Endodermal cell (in vitro differentiated cells): ENCODE measurements around the gene BRI3. TPM values are rescaled to one million over a fixed set of nuclear protein-coding genes. Genes with fewer than 3 reads are reported as not detected.

Experiments
- DNase-seq: peaks from one replicate; pipeline ENCODE4 v3.0.0-alpha.2; 2017
- H3K27ac ChIP-seq: 2 replicates; pipeline ENCODE4 v1.5.1; 2013; ENCODE audit warnings: mild to moderate bottlenecking, low read depth, low read length, moderate library complexity
- H3K27me3 ChIP-seq: 2 replicates; pipeline ENCODE4 v1.6.1; 2013; ENCODE audit warnings: mild to moderate bottlenecking, low read length, moderate library complexity; ENCODE audit not compliant: insufficient read depth, control insufficient read depth, poor library complexity, severe bottlenecking
- H3K36me3 ChIP-seq: 2 replicates; pipeline ENCODE4 v1.7.0; 2013; ENCODE audit warnings: mild to moderate bottlenecking, low read length, moderate library complexity; ENCODE audit not compliant: control insufficient read depth, insufficient read depth
- H3K4me1 ChIP-seq: one replicate; pipeline ENCODE4 v1.7.0; 2013; ENCODE audit warnings: low read length; ENCODE audit not compliant: control insufficient read depth, insufficient read depth
- H3K4me3 ChIP-seq: 2 replicates; pipeline ENCODE4 v1.5.1; 2013; ENCODE audit warnings: mild to moderate bottlenecking, low read length, moderate library complexity
- H3K9ac ChIP-seq: 2 replicates; pipeline ENCODE4 v1.6.1; 2013; ENCODE audit warnings: mild to moderate bottlenecking, low read length, moderate library complexity; ENCODE audit not compliant: poor library complexity, severe bottlenecking; ENCODE audit errors: extremely low read depth
- H3K9me3 ChIP-seq: 2 replicates; pipeline ENCODE4 v1.6.1; 2013; ENCODE audit warnings: mild to moderate bottlenecking, low read length, moderate library complexity; ENCODE audit not compliant: control insufficient read depth
- H3K27ac Mint-ChIP-seq: 2 replicates; pipeline ENCODE4 v1.8.0; 2020; ENCODE audit warnings: mixed read lengths
- H3K27me3 Mint-ChIP-seq: 2 replicates; pipeline ENCODE4 v1.8.0; 2021; ENCODE audit warnings: mild to moderate bottlenecking, mixed read lengths; ENCODE audit not compliant: insufficient read depth
- H3K36me3 Mint-ChIP-seq: 2 replicates; pipeline ENCODE4 v1.8.0; 2020; ENCODE audit warnings: low read depth, mixed read lengths
- H3K4me1 Mint-ChIP-seq: 2 replicates; pipeline ENCODE4 v1.8.0; 2020; ENCODE audit warnings: mixed read lengths
- H3K4me3 Mint-ChIP-seq: 2 replicates; pipeline ENCODE4 v1.8.0; 2020; ENCODE audit warnings: mild to moderate bottlenecking, moderate library complexity, mixed read lengths
- H3K9me3 Mint-ChIP-seq: 2 replicates; pipeline ENCODE4 v1.8.0; 2020; ENCODE audit warnings: mild to moderate bottlenecking, mixed read lengths
- CTCF ChIP-seq: fragments of 200-600 bp; sonication (generic); conservative IDR thresholded peaks from 2 replicates; pipeline ENCODE4 v1.5.0; 2021; ENCODE audit warnings: antibody characterized with exemption, mild to moderate bottlenecking
- WGBS, 2 experiments: methylation state at CpG; one replicate each; pipeline versions ENCODE4 v1.1.5 to v1.1.7; 2013; ENCODE audit warnings: missing lambda C conversion rate in 2 of 2, mixed read lengths in 1 of 2; ENCODE audit not compliant: insufficient coverage in 1 of 2, insufficient read length in 1 of 2; 5-methylcytosine and 5-hydroxymethylcytosine counted together
- total RNA-seq, 2 donors: library from RNA; stranded (reverse); fragmentation: NEBNext Ultra II Directional in 1 of 2; extraction: Animal tissue kit (Norgen Biotek cat#: 25700) in 1 of 2; gene quantifications; 2 replicates in 1 of 2; 3 replicates in 1 of 2; pipeline ENCODE4 v1.2.1, GENCODE V29; 2021

BRI3 gene
- total RNA-seq, 2 donors from 2014 or later = 130 to 152 TPM

GRCh38 chr7:98303906-98304305, 22.4 kb downstream of the BRI3 start:
- H3K4me1 ChIP-seq = peaks cover 17% of the 10 kb centered on the region
- Mint-ChIP-seq H3K36me3 (peaks cover 63% of the 10 kb centered on the region), H3K27ac (peak overlapping the region; percentile 40)

GRCh38 chr7:98305951-98306535, 24.6 kb downstream of the BRI3 start:
- no peak overlapping the region for H3K9ac ChIP-seq
- H3K27ac ChIP-seq = no peak overlapping the region
- WGBS, 2 experiments = 70 to 82% methylated on average over 16 to 22 of the region's 22 CpGs
- Mint-ChIP-seq H3K4me3 (no peak overlapping the region), H3K27ac (peak overlapping the region; percentile 76), H3K9me3 (no peaks in the 10 kb centered on the region), H3K4me1 (peaks cover 27% of the 10 kb centered on the region), H3K27me3 (no peaks in the 10 kb centered on the region), H3K36me3 (peaks cover 63% of the 10 kb centered on the region)
- H3K27me3 ChIP-seq = no peaks in the 10 kb centered on the region
- H3K9me3 ChIP-seq = no peaks in the 10 kb centered on the region
- no peak overlapping the region for H3K4me3 ChIP-seq
- no peak for TF ChIP-seq CTCF
- no peak for DNase-seq
- peaks cover 9% of the 10 kb centered on the region for H3K36me3 ChIP-seq
- peaks cover 13% of the 10 kb centered on the region for H3K4me1 ChIP-seq

More at GRCh38 chr7:98303906-98304305, 22.4 kb downstream of the BRI3 start:
- H3K9me3 Mint-ChIP-seq = no peaks in the 10 kb centered on the region
- no peak overlapping the region for H3K27ac ChIP-seq
- no peak overlapping the region for H3K9ac ChIP-seq
- peaks cover 38% of the 10 kb centered on the region for H3K4me1 Mint-ChIP-seq
- 41 to 56% methylated on average over 10 to 15 of the region's 15 CpGs for WGBS, 2 experiments
- TF ChIP-seq CTCF = no peak
- H3K36me3 ChIP-seq = peaks cover 12% of the 10 kb centered on the region
- H3K27me3 ChIP-seq = no peaks in the 10 kb centered on the region
- no peaks in the 10 kb centered on the region for H3K9me3 ChIP-seq
- H3K4me3 Mint-ChIP-seq = no peak overlapping the region
- no peak for DNase-seq
- no peaks in the 10 kb centered on the region for H3K27me3 Mint-ChIP-seq
- H3K4me3 ChIP-seq = no peak overlapping the region

GRCh38 chr7:98307971-98308466, 26.5 kb downstream of the BRI3 start:
- no peaks in the 10 kb centered on the region for H3K9me3 Mint-ChIP-seq
- Histone ChIP-seq H3K9me3 (no peaks in the 10 kb centered on the region), H3K4me1 (peaks cover 13% of the 10 kb centered on the region), H3K4me3 (no peak overlapping the region), H3K36me3 (peaks cover 7% of the 10 kb centered on the region), H3K27ac (no peak overlapping the region), H3K9ac (no peak overlapping the region), H3K27me3 (no peaks in the 10 kb centered on the region)
- H3K4me1 Mint-ChIP-seq = peaks cover 22% of the 10 kb centered on the region
- no peaks in the 10 kb centered on the region for H3K27me3 Mint-ChIP-seq
- no peak for DNase-seq
- no peak overlapping the region for H3K27ac Mint-ChIP-seq
- peaks cover 60% of the 10 kb centered on the region for H3K36me3 Mint-ChIP-seq
- WGBS, 2 experiments = 94 to 98% methylated on average over 12 to 14 of the region's 14 CpGs
- no peak for TF ChIP-seq CTCF
- H3K4me3 Mint-ChIP-seq = no peak overlapping the region
